Amygdala (tissue), 56 donors: ENCODE results near the gene POLR2A.

Source experiments
- DNase-seq, 56 donors: peaks; one replicate each; lab custom pipeline; 2025; lab: John Stamatoyannopoulos, UW

POLR2A gene

GRCh38 chr17:7484067-7484918 is at the start of gene POLR2A:
Gene POLR2A, plus strand, starts transcription at chr17:7484366.
- peak; percentile 88 to 100 (median 97) for DNase-seq

- DNase-seq, result peak in 5 of 56 donors; percentile 12 to 35 (median 29)
These were observed 48.2 kb upstream of the POLR2A start for GRCh38 chr17:7435676-7436555.

GRCh38 chr17:7436556-7437368 is 47.4 kb upstream of the POLR2A start:
- peak in 42 of 56 donors; percentile 18 to 84 (median 56) for DNase-seq

GRCh38 chr17:7437369-7437863 is 46.8 kb upstream of the POLR2A start:
- DNase-seq, result no peak

DNA sequence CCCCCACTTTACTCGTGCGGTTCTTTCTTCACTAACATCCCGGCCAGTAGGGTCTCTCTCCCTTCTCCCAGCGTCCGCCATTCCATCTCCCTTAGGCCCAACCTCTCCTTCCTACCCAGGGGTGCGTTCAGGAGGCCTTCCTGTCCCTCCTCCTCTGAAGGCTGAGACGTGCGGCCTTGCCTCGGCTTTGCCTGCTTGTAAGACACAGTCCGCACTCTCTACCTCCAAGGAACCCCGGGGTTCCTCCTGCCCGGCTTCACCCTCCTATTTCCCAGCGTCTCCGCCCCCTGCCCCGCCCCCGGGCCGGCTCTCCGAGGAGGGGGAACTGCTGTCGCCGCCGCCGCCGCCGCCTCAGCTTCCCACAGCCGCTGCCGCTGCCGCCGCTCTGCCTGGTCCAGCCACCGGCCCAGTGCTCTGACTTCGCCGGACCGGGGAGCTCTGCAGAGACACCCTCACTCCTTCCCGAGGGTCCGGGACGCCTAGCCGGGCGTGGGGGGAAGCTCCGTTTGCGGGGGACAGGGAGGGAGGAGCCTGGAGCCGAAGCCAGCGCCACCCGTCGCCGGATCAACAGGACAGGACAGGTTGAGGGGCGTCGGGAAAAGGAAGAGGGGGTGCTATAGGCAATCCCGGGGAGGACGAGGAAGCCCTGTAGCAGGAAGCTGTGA is 46.1 kb upstream of the POLR2A start:
- DNase-seq, result peak in 40 of 56 donors; percentile 16 to 72 (median 46)

DNA sequence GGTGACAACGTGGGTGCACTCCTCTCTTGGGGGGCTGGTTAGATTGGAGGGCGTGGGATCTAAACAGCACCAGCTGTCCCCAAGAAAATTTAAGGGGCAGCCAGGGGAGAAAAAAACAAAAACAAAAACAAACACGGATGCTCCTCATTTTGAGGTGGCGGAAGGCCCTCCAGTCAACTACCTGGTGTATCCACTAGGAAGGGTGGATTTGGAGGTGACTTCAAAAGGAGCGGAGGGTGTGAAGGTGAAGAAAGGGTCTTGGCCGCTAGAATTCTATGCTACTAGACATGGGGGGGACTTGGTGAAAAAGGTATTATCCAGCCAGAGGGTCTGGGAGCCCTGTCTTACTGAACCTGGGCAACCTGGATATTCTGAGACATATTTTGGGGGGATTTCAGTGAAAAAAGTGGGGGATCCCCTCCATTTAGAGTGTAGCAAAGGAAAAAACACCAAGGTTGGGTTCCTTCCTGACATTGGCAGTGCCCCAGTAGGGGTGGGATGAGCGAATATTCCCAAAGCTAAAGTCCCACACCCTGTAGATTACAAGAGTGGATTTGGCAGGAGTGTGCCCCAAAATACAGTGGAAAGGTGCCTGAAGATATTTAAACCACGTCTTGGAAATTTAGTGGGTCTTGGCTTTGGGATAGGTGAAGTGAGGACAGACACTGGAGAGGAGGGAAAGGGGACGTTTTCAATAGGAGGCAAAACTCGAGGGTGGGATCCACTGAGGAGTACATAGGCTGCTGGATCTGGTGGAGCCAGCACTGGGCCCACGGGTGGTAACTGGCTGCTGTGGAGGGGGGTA is 45.3 kb upstream of the POLR2A start:
- no peak for DNase-seq

DNA sequence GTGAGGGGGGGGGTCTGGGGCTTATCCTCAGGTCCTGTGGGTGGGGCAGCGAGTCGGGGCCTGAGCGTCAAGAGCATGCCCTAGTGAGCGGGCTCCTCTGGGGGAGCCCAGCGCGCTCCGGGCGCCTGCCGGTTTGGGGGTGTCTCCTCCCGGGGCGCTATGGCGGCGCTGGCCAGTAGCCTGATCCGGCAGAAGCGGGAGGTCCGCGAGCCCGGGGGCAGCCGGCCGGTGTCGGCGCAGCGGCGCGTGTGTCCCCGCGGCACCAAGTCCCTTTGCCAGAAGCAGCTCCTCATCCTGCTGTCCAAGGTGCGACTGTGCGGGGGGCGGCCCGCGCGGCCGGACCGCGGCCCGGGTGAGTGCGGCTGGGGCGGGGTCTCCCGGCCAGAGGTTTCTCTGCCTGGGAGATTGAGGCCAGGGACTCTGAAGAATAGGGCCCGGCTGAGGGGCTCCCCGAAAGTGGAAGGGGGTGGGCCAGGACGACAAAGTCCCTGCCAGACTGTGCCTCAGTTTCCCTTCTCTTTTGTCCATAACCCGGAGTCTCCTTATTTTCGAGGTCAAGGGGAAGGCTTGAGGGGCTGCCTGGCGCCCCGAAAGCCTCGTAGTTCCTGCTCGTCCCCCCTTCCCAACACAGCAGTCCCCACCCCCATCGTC is 44.6 kb upstream of the POLR2A start, which contains the start of gene FGF11:
Gene FGF11 (plus strand): TSS at position 51 of the 651 bp plus-strand sequence. CDS start 109 bp downstream, at position 160.
- DNase-seq, result no peak

GRCh38 chr17:7440113-7440833 is 43.9 kb upstream of the POLR2A start:
- peak in 14 of 56 donors; percentile 10 to 77 (median 24) for DNase-seq

DNA sequence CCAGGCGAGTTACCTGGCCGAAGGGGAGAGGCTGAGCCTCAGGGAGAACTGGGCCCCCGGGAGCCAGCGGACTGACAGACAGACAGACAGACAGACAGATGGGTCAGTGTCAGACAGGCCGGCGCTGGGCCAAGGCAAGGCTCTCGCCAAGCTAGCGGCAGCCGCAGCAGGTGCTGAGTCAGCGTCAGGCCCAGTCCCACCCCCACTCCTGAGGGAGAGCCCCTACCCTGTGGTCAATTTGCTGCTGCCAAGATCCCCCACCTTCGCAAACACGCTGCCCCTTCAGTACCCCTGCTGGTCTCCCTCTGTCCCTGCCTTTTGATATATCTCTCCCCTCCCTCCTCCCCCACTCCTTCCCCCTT is 43.4 kb upstream of the POLR2A start:
- DNase-seq, result peak in 15 of 56 donors; percentile 15 to 70 (median 33)

DNA sequence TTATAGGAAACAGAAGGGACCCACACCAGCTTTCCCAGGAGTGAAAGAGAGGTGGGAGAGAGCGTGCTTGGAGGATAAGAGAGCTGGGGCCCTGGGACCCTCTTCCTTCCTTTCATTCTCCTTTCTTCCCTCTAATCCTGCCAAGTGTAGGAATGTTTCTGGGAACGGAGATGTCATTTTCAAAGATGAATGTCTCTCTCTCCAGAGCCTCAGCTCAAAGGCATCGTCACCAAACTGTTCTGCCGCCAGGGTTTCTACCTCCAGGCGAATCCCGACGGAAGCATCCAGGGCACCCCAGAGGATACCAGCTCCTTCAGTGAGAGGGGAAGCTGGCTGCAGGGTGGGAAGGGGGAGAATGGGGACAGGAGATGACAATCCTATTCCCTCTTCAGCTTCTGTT is 42.9 kb upstream of the POLR2A start:
- DNase-seq, result no peak

DNA sequence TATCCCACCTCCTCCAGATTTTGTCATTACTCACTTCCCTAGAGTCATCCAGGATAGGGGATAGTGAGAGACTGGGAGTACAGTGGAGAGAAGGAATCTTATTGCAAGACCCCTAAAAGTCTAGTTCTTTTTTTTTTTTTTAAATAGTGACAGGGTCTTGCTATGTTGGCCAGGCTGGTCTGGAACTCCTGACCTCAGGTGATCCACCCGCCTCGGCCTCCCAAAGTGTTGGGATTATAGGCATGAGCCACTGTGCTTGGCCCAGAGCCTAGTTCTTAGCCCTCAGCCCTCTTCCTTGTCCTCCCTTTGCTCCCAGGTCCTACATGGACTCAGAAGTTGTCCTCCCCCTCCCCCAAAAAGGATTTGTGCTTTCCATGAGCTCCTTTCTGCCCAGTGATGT is 42.0 kb upstream of the POLR2A start:
- DNase-seq, result no peak

DNA sequence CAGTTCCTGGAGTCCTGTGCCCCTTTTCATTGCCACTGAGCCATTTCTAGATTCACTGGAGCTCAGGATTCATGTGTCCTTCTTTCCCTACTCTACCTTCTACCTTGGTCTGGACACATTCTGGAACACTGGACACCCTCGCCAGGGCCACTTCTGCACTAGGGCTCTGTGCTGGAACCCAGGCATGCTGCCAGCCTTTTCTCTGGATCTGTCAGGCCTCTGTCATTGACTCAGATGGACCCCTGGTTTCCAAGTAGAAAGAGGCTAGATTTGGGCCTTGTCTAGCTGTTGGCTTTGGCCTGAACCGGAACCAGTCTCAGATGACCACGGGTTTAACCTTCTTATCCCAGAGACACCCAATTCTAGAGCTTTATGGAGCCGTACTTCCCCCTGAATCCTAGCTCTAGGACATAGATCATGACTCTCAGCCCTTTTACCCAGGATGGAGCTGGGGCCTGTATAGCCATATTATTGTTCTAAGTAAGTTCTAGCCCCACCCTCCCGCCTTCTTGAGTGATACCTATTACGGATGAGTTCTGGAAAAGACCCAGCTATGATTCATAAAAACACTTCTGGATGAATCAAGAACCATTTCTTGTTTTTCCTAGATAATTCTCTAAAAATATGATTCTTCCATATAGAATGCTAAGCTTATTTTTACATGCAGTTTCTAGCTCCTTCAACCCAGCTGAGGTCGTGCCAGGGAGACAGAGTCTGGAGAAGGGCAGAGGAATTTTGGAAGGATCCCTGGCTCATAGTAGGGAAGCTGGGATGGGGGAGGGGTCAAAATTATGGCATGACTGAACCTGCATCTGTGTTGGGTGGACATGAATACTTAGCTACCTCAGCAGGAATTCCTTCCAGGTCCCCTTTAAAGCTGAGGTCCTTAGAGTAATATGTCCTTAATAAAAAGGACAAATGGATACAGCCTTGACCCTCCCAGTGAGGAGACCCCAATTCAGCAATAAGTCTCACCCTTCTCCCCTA is 40.4 kb upstream of the POLR2A start:
- no peak for DNase-seq

- peak in 46 of 56 donors; percentile 25 to 86 (median 54) for DNase-seq
These were observed 39.2 kb upstream of the POLR2A start, which contains the start of gene CHRNB1 for GRCh38 chr17:7444682-7445618. Gene CHRNB1, plus strand, starts transcription at chr17:7445061. Its CDS starts 67 bp downstream, at chr17:7445128.

DNA sequence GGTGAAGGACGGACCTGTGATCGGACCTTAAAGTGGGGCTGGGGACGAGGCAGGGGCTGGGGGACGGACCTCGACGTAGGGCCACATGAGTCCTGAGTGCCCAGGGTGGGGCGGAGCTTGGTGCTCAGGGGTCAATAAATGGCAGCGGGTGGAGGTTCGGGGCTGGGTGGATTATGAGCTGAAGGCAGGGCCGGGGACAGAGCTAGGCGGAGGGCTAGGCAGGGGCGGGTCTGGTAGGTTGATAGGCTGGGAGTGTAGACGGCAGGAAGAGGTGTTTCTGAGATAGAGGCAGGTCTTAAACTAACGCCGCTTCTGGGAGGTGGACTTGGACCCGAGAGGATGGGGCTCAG is 38.6 kb upstream of the POLR2A start:
- DNase-seq, result peak in 1 of 56 donors; percentile 70

- no peak for DNase-seq
These were observed 35.7 kb upstream of the POLR2A start for GRCh38 chr17:7448461-7448860.
